Panc1 (cell line): Measurements from ENCODE around the gene PPP1R9B. TPM values are rescaled to one million over a fixed set of nuclear protein-coding genes. Genes with fewer than 3 reads are reported as not detected.

Source experiments
- ATAC-seq: fragments of 200-7000 bp; cut with Tn5 transposase; 2 replicates; pipeline ENCODE4 v1.9.1; 2020; ENCODE audit warnings: mild to moderate bottlenecking, moderate library complexity
- BruUV-seq: library from RNA; stranded (reverse); fragments of 400-500 nt; replicated peaks from 2 replicates; lab custom pipeline; 2021; lab: Mats Ljungman, UMichigan
- CTCF ChIA-PET: fragments of 300-600 bp; sonication (Branson Sonifier 250); formaldehyde crosslinking; loops from one replicate; lab custom pipeline; 2022; ENCODE audit warnings: antibody characterized with exemption; lab: Charles Lee
- POLR2A ChIA-PET: fragments of 300-600 bp; sonication (Branson Sonifier 250); formaldehyde crosslinking; loops from one replicate; lab custom pipeline; 2022; ENCODE audit warnings: antibody characterized with exemption; lab: Charles Lee
- DNase-seq: peaks from one replicate; pipeline ENCODE4 v3.0.0-alpha.2; 2010; ENCODE audit warnings: low read depth, low spot score
- H3K27ac ChIP-seq: 2 replicates; pipeline ENCODE4 v1.5.1; 2011; ENCODE audit warnings: mild to moderate bottlenecking, low read length, inconsistent platforms
- H3K27me3 ChIP-seq: fragments of 200-500 bp; sonication (Bioruptor generic); 2 replicates; pipeline ENCODE4 v1.6.0; 2014; ENCODE audit warnings: low read length, inconsistent platforms; ENCODE audit not compliant: control insufficient read depth, insufficient read depth
- H3K36me3 ChIP-seq: fragments of 200-500 bp; sonication (Bioruptor generic); 2 replicates; pipeline ENCODE4 v1.5.1; 2014; ENCODE audit warnings: inconsistent platforms, mild to moderate bottlenecking, low read length, moderate library complexity; ENCODE audit not compliant: control insufficient read depth, insufficient read depth
- H3K4me1 ChIP-seq: 2 replicates; pipeline ENCODE4 v1.5.1; 2011; ENCODE audit warnings: inconsistent platforms, mild to moderate bottlenecking, low read length, moderate library complexity; ENCODE audit not compliant: control insufficient read depth, insufficient read depth
- H3K4me3 ChIP-seq, 2 experiments: 2 replicates each; pipeline ENCODE4 v1.5.1; 2011 to 2012; ENCODE audit warnings: low read depth in 2 of 2, low read length in 2 of 2, mild to moderate bottlenecking in 2 of 2, inconsistent platforms in 1 of 2, moderate library complexity in 1 of 2
- H3K9me3 ChIP-seq: fragments of 200-500 bp; sonication (Bioruptor generic); 2 replicates; pipeline ENCODE4 v1.5.1; 2014; ENCODE audit warnings: low read depth, mild to moderate bottlenecking, inconsistent platforms, low read length, moderate library complexity; ENCODE audit not compliant: control insufficient read depth, insufficient read depth
- POLR2AphosphoS5 ChIP-seq: IDR thresholded peaks from 2 replicates; pipeline ENCODE4 v1.6.1; 2012; ENCODE audit warnings: mild to moderate bottlenecking, low read depth, low read length, moderate library complexity
- REST ChIP-seq, 2 experiments: IDR thresholded peaks; 2 replicates each; pipeline ENCODE4 v1.6.1; 2011 to 2012; ENCODE audit warnings: low read depth in 2 of 2, control low read depth in 1 of 2, low read length in 1 of 2, mild to moderate bottlenecking in 1 of 2, moderate library complexity in 1 of 2; ENCODE audit not compliant: insufficient read depth in 1 of 2
- SIN3A ChIP-seq: IDR thresholded peaks from 2 replicates; pipeline ENCODE4 v1.6.1; 2012; ENCODE audit warnings: low read depth, mild to moderate bottlenecking, low read length, moderate library complexity, borderline replicate concordance; ENCODE audit not compliant: insufficient read depth
- TCF7L2 ChIP-seq: IDR thresholded peaks from 2 replicates; pipeline ENCODE4 v1.6.1; 2011; ENCODE audit warnings: mild to moderate bottlenecking, low read depth, low read length, inconsistent platforms
- in situ Hi-C: cut with HindIII; loops from 2 replicates; pipeline ENCODE4 v1.10.0; 2016; ENCODE audit warnings: low sequenced_read_pairs, low pct_unique_long_range_greater_than_20kb
- intact Hi-C: fragments of 100-400 bp; cut with micrococcal nuclease; formaldehyde crosslinking; loops from one replicate; pipeline ENCODE4 v1.10.0; 2022; ENCODE audit not compliant: unreplicated experiment
- total RNA-seq: library from RNA; stranded (reverse); gene quantifications from one replicate; pipeline ENCODE4 v1.2.1, GENCODE V29; 2021; ENCODE audit not compliant: unreplicated experiment
- TF ChIP-seq, protein P1 (sequence below): fragments of 450-650 bp; IDR thresholded peaks from 2 replicates; pipeline ENCODE4 v1.5.1; 2017; ENCODE audit warnings: mild to moderate bottlenecking

The PPP1R9B gene
- total RNA-seq, 1 experiment from 2014 or later: 114 TPM

DNA sequence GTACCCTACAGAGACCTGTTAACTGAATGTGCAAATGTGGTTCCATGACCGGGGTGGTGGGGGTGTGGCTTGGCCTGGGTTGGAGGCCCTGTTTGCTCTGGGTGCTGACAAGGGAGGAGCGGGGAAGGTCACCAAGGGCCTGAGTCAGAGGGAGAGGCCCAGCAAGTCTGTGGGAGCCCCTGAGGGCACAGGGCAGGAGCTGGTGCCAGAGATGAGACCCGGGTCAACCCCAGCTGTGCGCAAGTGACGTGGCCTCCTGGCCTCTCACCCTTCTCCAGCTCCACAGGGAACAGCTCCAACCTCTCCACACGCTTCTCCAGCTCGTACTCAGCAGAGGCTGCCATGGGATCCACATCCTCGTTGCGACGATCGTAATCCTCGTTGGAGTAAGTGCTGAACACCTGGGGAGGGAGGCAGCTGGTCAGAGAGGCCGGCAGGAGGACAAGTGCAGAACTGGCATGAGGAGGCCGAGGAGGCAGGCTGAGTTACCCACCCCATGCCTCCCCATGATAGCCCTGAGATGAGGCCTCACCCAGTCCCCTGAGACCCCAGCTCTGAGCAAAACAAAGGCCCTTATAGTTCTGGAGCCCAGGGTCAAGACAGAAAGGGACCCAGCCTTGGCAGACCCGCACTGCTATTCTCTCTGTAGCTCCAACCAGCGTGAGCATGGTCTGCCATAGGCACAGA lies 5.5 kb downstream of the PPP1R9B start:
- DNase-seq: no peak
- Histone ChIP-seq H3K27me3 (no peaks in the 10 kb centered on the region), H3K4me1 (peaks cover 26% of the 10 kb centered on the region), H3K9me3 (no peaks in the 10 kb centered on the region), H3K27ac (no peak overlapping the region), H3K36me3 (peaks cover 15% of the 10 kb centered on the region; the same call in 1 of the 2 replicates), H3K4me3 (no peak overlapping the region)
- intact Hi-C loops (no loop called here), in situ Hi-C loops (no loop called here)
- no TSS peak for BruUV-seq
- CTCF ChIA-PET: no interaction called here
- TF ChIP-seq REST (IDR thresholded peaks at IDR 0.05; ENCODE audit: insufficient read depth in 1 of 2, low read depth in 2 of 2, low read length in 1 of 2) (no peak), POLR2AphosphoS5 (no peak), TCF7L2 (no peak), SIN3A (no peak)
- TF ChIP-seq, protein P1, sequence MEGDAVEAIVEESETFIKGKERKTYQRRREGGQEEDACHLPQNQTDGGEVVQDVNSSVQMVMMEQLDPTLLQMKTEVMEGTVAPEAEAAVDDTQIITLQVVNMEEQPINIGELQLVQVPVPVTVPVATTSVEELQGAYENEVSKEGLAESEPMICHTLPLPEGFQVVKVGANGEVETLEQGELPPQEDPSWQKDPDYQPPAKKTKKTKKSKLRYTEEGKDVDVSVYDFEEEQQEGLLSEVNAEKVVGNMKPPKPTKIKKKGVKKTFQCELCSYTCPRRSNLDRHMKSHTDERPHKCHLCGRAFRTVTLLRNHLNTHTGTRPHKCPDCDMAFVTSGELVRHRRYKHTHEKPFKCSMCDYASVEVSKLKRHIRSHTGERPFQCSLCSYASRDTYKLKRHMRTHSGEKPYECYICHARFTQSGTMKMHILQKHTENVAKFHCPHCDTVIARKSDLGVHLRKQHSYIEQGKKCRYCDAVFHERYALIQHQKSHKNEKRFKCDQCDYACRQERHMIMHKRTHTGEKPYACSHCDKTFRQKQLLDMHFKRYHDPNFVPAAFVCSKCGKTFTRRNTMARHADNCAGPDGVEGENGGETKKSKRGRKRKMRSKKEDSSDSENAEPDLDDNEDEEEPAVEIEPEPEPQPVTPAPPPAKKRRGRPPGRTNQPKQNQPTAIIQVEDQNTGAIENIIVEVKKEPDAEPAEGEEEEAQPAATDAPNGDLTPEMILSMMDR: no peak
- POLR2A ChIA-PET: no interaction called here
- ATAC-seq: no peak

GRCh38 chr17:50144355-50144754 lies 6.1 kb downstream of the PPP1R9B start:
- no peak overlapping the region for H3K27ac ChIP-seq
- in situ Hi-C loops: no loop called here
- intact Hi-C loops: no loop called here
- no TSS peak for BruUV-seq
- ATAC-seq: no peak
- peaks cover 18% of the 10 kb centered on the region for H3K36me3 ChIP-seq
- no peaks in the 10 kb centered on the region for H3K27me3 ChIP-seq
- CTCF ChIA-PET: no interaction called here
- POLR2A ChIA-PET: no interaction called here
- no peak for TF ChIP-seq TCF7L2
- TF ChIP-seq POLR2AphosphoS5: no peak
- no peak for TF ChIP-seq REST (IDR thresholded peaks at IDR 0.05; ENCODE audit: insufficient read depth in 1 of 2, low read depth in 2 of 2, low read length in 1 of 2)
- no peak for TF ChIP-seq SIN3A
- peaks cover 26% of the 10 kb centered on the region for H3K4me1 ChIP-seq
- no peak overlapping the region for H3K4me3 ChIP-seq
- DNase-seq: no peak
- H3K9me3 ChIP-seq: no peaks in the 10 kb centered on the region
